Measurements from ENCODE around the gene SGTB. TPM values are rescaled to one million over a fixed set of nuclear protein-coding genes. Genes with fewer than 3 reads are reported as not detected.

Gene SGTB
- total and polyA plus RNA-seq, 2 donors = 3.3 to 6.7 TPM

DNA sequence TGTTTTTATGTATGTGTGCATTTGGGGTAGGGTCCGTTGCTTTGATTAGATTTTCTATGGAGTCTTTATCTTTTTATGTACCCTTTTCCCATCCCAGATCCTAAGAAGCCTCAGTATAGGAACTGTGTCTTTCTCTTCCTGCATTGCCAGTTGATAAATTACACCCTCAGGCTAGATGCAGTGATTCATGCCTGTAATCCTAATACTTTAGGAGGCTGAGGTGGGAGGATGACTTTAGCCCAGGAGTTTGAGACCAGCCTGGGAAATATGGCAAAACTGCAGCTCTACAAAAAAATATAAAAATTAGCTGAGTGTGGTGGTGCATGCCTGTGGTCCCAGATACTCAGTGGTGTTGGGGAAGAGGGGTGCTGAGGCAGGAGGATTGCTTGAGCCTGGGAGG, 40.3 kb upstream of the SGTB start:
- WGBS = 96% methylated on average over 1 of the region's 1 CpG

DNA sequence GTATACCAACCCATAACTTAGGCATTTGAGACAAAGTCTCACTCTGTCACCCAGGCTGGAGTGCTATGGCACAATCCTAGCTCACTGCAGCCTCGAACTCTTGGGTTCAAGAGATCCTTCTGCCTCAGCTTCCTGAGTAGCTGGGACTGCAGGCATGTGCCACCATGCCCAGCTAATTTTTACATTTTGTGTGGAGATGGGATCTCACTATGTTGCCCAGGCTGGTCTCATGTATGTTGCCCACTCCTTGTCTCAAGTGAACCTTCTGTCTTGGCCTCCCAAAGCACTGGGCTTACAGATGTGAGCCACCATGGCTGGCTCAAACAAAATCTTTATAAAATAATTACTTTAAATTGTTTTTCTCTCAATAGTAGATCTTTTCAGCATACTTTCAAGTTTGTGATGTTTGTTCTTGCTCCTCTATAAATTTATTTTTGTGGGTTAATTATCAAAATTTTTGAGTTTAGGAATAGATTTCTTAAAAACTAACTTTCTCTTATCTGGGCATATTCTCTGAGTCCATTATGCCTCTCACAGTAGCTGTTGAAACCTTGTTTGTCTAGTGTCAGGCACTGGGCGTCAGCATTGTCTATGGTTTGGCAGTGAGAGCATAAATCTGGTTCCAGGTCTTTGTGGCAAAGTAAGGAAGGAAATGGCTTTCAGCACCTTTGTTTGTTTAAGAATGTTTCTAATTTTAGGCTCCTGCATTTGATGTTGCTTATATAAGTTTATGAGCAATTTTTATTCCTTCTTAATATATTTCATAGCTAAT, 38.8 kb upstream of the SGTB start:
- WGBS = 63% methylated on average over 2 of the region's 2 CpGs
- no peaks in the 10 kb centered on the region for H3K4me1 ChIP-seq (ENCODE audit: control insufficient read depth in 2 of 2, insufficient read depth in 2 of 2, low read length in 2 of 2)
- H3K27me3 ChIP-seq (ENCODE audit: control insufficient read depth in 2 of 2, insufficient read depth in 1 of 2, low read length in 1 of 2) = no peaks in the 10 kb centered on the region
- peaks cover 0 to 3% of the 10 kb centered on the region in 2 donors for H3K36me3 ChIP-seq (ENCODE audit: control insufficient read depth in 2 of 2, insufficient read depth in 2 of 2, low read length in 1 of 2)
- DNase-seq (ENCODE audit: low read depth in 6 of 9, low spot score in 9 of 9) = peak in 7 of 9 donors; percentile 22 to 69 (median 27)
- H3K27ac ChIP-seq (ENCODE audit: low read depth in 1 of 2, low read length in 1 of 2) = no peak overlapping the region
- no peaks in the 10 kb centered on the region for H3K9me3 ChIP-seq (ENCODE audit: control insufficient read depth in 2 of 2, insufficient read depth in 1 of 2, low read length in 1 of 2)
- H3K4me3 ChIP-seq (ENCODE audit: low read length in 2 of 2) = no peak overlapping the region

More for the DNA sequence above, 40.3 kb upstream of the SGTB start:
- Histone ChIP-seq H3K9me3 (ENCODE audit: control insufficient read depth in 2 of 2, insufficient read depth in 1 of 2, low read length in 1 of 2) (peaks cover 0 to 3% of the 10 kb centered on the region in 2 donors), H3K27me3 (ENCODE audit: control insufficient read depth in 2 of 2, insufficient read depth in 1 of 2, low read length in 1 of 2) (no peaks in the 10 kb centered on the region), H3K36me3 (ENCODE audit: control insufficient read depth in 2 of 2, insufficient read depth in 2 of 2, low read length in 1 of 2) (peaks cover 0 to 3% of the 10 kb centered on the region in 2 donors), H3K4me1 (ENCODE audit: control insufficient read depth in 2 of 2, insufficient read depth in 2 of 2, low read length in 2 of 2) (no peaks in the 10 kb centered on the region), H3K4me3 (ENCODE audit: low read length in 2 of 2) (no peak overlapping the region), H3K27ac (ENCODE audit: low read depth in 1 of 2, low read length in 1 of 2) (no peak overlapping the region)
- DNase-seq (ENCODE audit: low read depth in 6 of 9, low spot score in 9 of 9) = no peak

DNA sequence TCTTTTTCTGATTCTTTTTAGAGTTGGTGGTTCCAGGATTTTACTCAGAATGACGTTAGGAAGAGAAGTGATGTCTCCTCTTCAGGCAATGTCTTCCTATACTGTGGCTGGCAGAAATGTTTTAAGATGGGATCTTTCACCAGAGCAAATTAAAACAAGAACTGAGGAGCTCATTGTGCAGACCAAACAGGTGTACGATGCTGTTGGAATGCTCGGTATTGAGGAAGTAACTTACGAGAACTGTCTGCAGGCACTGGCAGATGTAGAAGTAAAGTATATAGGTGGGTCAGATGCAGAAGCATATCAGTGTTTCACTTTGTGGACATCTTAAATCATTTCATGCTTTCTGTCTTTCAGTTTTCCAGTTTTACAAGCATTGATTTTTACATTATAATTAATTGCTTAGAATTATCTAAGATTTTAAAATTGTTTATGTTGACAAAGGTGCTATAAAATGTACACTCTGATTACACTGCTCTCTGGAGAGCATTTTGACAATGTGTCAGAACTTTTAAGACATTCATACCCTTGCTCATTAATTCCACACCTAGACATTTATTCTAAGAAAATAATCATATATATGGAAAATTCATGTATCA, 36.7 kb upstream of the SGTB start:
- Histone ChIP-seq H3K36me3 (ENCODE audit: control insufficient read depth in 2 of 2, insufficient read depth in 2 of 2, low read length in 1 of 2) (peaks cover 0 to 3% of the 10 kb centered on the region in 2 donors), H3K27ac (ENCODE audit: low read depth in 1 of 2, low read length in 1 of 2) (no peak overlapping the region), H3K9me3 (ENCODE audit: control insufficient read depth in 2 of 2, insufficient read depth in 1 of 2, low read length in 1 of 2) (no peaks in the 10 kb centered on the region), H3K4me1 (ENCODE audit: control insufficient read depth in 2 of 2, insufficient read depth in 2 of 2, low read length in 2 of 2) (no peaks in the 10 kb centered on the region), H3K4me3 (ENCODE audit: low read length in 2 of 2) (no peak overlapping the region), H3K27me3 (ENCODE audit: control insufficient read depth in 2 of 2, insufficient read depth in 1 of 2, low read length in 1 of 2) (no peaks in the 10 kb centered on the region)
- no peak for DNase-seq (ENCODE audit: low read depth in 6 of 9, low spot score in 9 of 9)
- 62% methylated on average over 4 of the region's 4 CpGs for WGBS

DNA sequence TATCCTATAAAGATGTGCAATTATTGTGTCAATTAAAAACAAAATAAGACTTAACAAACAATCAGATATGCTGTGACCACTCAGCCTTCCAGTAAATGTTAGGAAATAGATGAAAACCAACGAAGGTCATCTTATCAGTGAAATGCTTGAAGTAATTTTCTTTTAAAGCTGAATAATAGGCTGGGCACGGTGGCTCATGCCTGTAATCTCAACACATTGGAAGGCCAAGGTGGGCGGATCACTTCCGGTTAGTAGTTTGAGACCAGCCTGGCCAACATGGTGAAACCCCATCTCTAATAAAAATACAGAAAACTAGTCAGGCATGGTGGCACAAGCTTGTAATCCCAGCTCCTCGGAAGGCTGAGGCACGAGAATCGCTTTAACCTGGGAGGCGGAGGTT, 31.3 kb upstream of the SGTB start:
- 96% methylated on average over 8 of the region's 8 CpGs for WGBS
- no peaks in the 10 kb centered on the region for H3K27me3 ChIP-seq (ENCODE audit: control insufficient read depth in 2 of 2, insufficient read depth in 1 of 2, low read length in 1 of 2)
- no peaks in the 10 kb centered on the region for H3K36me3 ChIP-seq (ENCODE audit: control insufficient read depth in 2 of 2, insufficient read depth in 2 of 2, low read length in 1 of 2)
- H3K4me3 ChIP-seq (ENCODE audit: low read length in 2 of 2) = no peak overlapping the region
- DNase-seq (ENCODE audit: low read depth in 6 of 9, low spot score in 9 of 9) = no peak
- no peak overlapping the region for H3K27ac ChIP-seq (ENCODE audit: low read depth in 1 of 2, low read length in 1 of 2)
- no peaks in the 10 kb centered on the region for H3K9me3 ChIP-seq (ENCODE audit: control insufficient read depth in 2 of 2, insufficient read depth in 1 of 2, low read length in 1 of 2)
- H3K4me1 ChIP-seq (ENCODE audit: control insufficient read depth in 2 of 2, insufficient read depth in 2 of 2, low read length in 2 of 2) = no peaks in the 10 kb centered on the region

GRCh38 chr5:65750938-65751337, 29.0 kb upstream of the SGTB start:
- DNase-seq (ENCODE audit: low read depth in 6 of 9, low spot score in 9 of 9) = no peak

DNA sequence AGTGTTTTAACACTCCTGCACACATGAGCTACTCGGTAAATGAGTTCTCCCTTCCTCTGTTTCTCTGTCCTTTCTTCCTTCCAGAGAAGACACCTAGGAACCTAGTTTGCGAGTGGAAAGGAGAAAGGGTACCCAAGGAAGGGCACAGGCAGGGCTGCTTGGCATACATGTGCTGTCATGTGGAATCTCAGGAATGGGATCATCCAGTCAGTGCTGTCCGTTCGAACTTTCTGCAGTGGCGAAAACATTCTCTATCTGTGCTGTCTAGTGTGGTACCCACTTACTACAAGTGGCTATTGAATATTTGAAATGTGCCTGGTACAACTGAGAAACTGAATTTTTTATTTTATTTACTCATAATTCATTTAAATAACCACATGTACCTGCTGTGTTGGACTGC, 28.0 kb upstream of the SGTB start:
- Histone ChIP-seq H3K4me1 (ENCODE audit: control insufficient read depth in 2 of 2, insufficient read depth in 2 of 2, low read length in 2 of 2) (no peaks in the 10 kb centered on the region), H3K4me3 (ENCODE audit: low read length in 2 of 2) (no peak overlapping the region), H3K9me3 (ENCODE audit: control insufficient read depth in 2 of 2, insufficient read depth in 1 of 2, low read length in 1 of 2) (no peaks in the 10 kb centered on the region), H3K27me3 (ENCODE audit: control insufficient read depth in 2 of 2, insufficient read depth in 1 of 2, low read length in 1 of 2) (no peaks in the 10 kb centered on the region), H3K27ac (ENCODE audit: low read depth in 1 of 2, low read length in 1 of 2) (no peak overlapping the region), H3K36me3 (ENCODE audit: control insufficient read depth in 2 of 2, insufficient read depth in 2 of 2, low read length in 1 of 2) (no peaks in the 10 kb centered on the region)
- 98% methylated on average over 5 of the region's 5 CpGs for WGBS
- DNase-seq (ENCODE audit: low read depth in 6 of 9, low spot score in 9 of 9) = no peak

More at GRCh38 chr5:65750938-65751337, 29.0 kb upstream of the SGTB start:
- no peaks in the 10 kb centered on the region for H3K36me3 ChIP-seq (ENCODE audit: control insufficient read depth in 2 of 2, insufficient read depth in 2 of 2, low read length in 1 of 2)
- H3K9me3 ChIP-seq (ENCODE audit: control insufficient read depth in 2 of 2, insufficient read depth in 1 of 2, low read length in 1 of 2) = no peaks in the 10 kb centered on the region
- WGBS = 95% methylated on average over 2 of the region's 2 CpGs
- H3K4me1 ChIP-seq (ENCODE audit: control insufficient read depth in 2 of 2, insufficient read depth in 2 of 2, low read length in 2 of 2) = no peaks in the 10 kb centered on the region
- no peak overlapping the region for H3K4me3 ChIP-seq (ENCODE audit: low read length in 2 of 2)
- H3K27ac ChIP-seq (ENCODE audit: low read depth in 1 of 2, low read length in 1 of 2) = no peak overlapping the region
- no peaks in the 10 kb centered on the region for H3K27me3 ChIP-seq (ENCODE audit: control insufficient read depth in 2 of 2, insufficient read depth in 1 of 2, low read length in 1 of 2)

DNA sequence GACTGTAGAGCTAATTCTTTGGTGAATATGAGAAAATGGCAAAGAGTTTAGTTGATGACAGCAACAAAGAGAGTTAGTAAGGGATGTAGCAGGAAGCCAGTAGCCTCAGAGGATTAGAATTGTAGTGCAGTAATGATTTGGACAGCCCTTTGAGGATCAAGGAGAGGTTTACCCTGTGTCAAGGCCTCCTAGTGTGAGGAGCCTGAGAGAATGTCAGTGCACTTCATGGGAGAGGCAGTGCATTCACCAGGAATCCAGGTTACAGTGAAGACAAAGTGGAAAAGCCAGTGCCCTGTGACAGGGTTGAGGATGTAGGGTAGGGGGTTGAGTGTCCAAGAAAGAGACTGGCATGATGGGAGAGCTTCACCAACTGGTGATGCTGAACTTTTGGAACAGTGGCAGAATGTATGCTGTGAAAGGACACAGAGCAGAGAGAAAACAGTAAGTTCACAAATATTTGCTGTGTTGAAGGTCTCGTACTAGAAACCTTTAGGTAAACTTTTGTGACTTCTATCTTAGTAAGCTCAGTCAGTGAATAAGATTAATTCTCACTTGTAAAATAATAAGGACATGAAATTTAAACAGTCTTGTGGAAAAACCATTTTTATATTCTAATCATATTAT, 27.4 kb upstream of the SGTB start:
- WGBS = 100% methylated on average over 1 of the region's 1 CpG
- Histone ChIP-seq H3K27ac (ENCODE audit: low read depth in 1 of 2, low read length in 1 of 2) (no peak overlapping the region), H3K36me3 (ENCODE audit: control insufficient read depth in 2 of 2, insufficient read depth in 2 of 2, low read length in 1 of 2) (no peaks in the 10 kb centered on the region), H3K27me3 (ENCODE audit: control insufficient read depth in 2 of 2, insufficient read depth in 1 of 2, low read length in 1 of 2) (no peaks in the 10 kb centered on the region), H3K4me1 (ENCODE audit: control insufficient read depth in 2 of 2, insufficient read depth in 2 of 2, low read length in 2 of 2) (no peaks in the 10 kb centered on the region), H3K4me3 (ENCODE audit: low read length in 2 of 2) (no peak overlapping the region), H3K9me3 (ENCODE audit: control insufficient read depth in 2 of 2, insufficient read depth in 1 of 2, low read length in 1 of 2) (no peaks in the 10 kb centered on the region)
- no peak for DNase-seq (ENCODE audit: low read depth in 6 of 9, low spot score in 9 of 9)

GRCh38 chr5:65742565-65743231, 20.8 kb upstream of the SGTB start:
- no peaks in the 10 kb centered on the region for H3K27me3 ChIP-seq (ENCODE audit: control insufficient read depth in 2 of 2, insufficient read depth in 1 of 2, low read length in 1 of 2)
- H3K36me3 ChIP-seq (ENCODE audit: control insufficient read depth in 2 of 2, insufficient read depth in 2 of 2, low read length in 1 of 2) = no peaks in the 10 kb centered on the region
- 63% methylated on average over 4 of the region's 4 CpGs for WGBS
- no peak overlapping the region for H3K4me3 ChIP-seq (ENCODE audit: low read length in 2 of 2)
- no peak overlapping the region for H3K27ac ChIP-seq (ENCODE audit: low read depth in 1 of 2, low read length in 1 of 2)
- H3K4me1 ChIP-seq (ENCODE audit: control insufficient read depth in 2 of 2, insufficient read depth in 2 of 2, low read length in 2 of 2) = no peaks in the 10 kb centered on the region
- H3K9me3 ChIP-seq (ENCODE audit: control insufficient read depth in 2 of 2, insufficient read depth in 1 of 2, low read length in 1 of 2) = no peaks in the 10 kb centered on the region
- DNase-seq (ENCODE audit: low read depth in 6 of 9, low spot score in 9 of 9) = peak in 3 of 9 donors; percentile 27 to 58 (median 44)

DNA sequence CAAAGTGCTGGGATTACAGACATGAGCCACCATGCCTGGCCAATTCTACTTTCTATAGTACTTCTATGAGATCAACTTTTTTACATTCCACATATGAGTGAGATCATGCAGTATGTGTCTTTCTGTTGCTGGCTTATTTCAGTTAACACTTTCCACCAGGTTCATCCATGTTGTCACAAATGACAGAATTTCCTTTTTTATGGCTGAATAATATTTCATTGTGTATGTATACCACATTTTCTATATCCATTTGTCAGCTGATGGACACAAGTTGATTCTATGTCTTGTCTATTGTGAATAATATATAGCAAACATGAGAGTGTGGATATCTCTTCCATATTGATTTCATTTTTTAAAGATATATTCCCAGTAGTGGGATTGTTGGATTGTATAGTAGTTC, 17.3 kb upstream of the SGTB start:
- Histone ChIP-seq H3K27ac (ENCODE audit: low read depth in 1 of 2, low read length in 1 of 2) (no peak overlapping the region), H3K9me3 (ENCODE audit: control insufficient read depth in 2 of 2, insufficient read depth in 1 of 2, low read length in 1 of 2) (no peaks in the 10 kb centered on the region), H3K4me1 (ENCODE audit: control insufficient read depth in 2 of 2, insufficient read depth in 2 of 2, low read length in 2 of 2) (no peaks in the 10 kb centered on the region), H3K36me3 (ENCODE audit: control insufficient read depth in 2 of 2, insufficient read depth in 2 of 2, low read length in 1 of 2) (no peaks in the 10 kb centered on the region), H3K27me3 (ENCODE audit: control insufficient read depth in 2 of 2, insufficient read depth in 1 of 2, low read length in 1 of 2) (no peaks in the 10 kb centered on the region), H3K4me3 (ENCODE audit: low read length in 2 of 2) (no peak overlapping the region)
- DNase-seq (ENCODE audit: low read depth in 6 of 9, low spot score in 9 of 9) = no peak
